PC-3 (cell line): ENCODE measurements around the gene DPH7. TPM values are rescaled to one million over a fixed set of nuclear protein-coding genes. Genes with fewer than 3 reads are reported as not detected.

Source experiments
- ATAC-seq: fragments of 200-7000 bp; cut with Tn5 transposase; 2 replicates; pipeline ENCODE4 v1.9.1; 2020; ENCODE audit warnings: mild to moderate bottlenecking, moderate library complexity
- BruUV-seq: library from RNA; stranded (reverse); fragments of 400-500 nt; replicated peaks from 2 replicates; lab custom pipeline; 2021; lab: Mats Ljungman, UMichigan
- CTCF ChIA-PET: fragments of 300-600 bp; sonication (Branson Sonifier 250); formaldehyde crosslinking; loops from one replicate; lab custom pipeline; 2022; ENCODE audit warnings: antibody characterized with exemption; lab: Charles Lee
- POLR2A ChIA-PET: fragments of 300-600 bp; sonication (Branson Sonifier 250); formaldehyde crosslinking; loops from one replicate; lab custom pipeline; 2022; ENCODE audit warnings: antibody characterized with exemption; ENCODE audit not compliant: unreplicated experiment; lab: Charles Lee
- DNase-seq: peaks from one replicate; pipeline ENCODE4 v3.0.0-alpha.2; 2015
- H2AFZ ChIP-seq: fragments of 300-600 bp; sonication (generic); 2 replicates; pipeline ENCODE4 v1.6.0; 2016; ENCODE audit warnings: antibody characterized with exemption, low read length
- H3F3A ChIP-seq: fragments of 300-600 bp; sonication (generic); one replicate; pipeline ENCODE4 v1.6.0; 2017; ENCODE audit warnings: antibody characterized with exemption, low read length, control low read depth, mild to moderate bottlenecking; ENCODE audit not compliant: unreplicated experiment
- H3K27ac ChIP-seq: fragments of 300-600 bp; sonication (generic); 2 replicates; pipeline ENCODE4 v1.5.1; 2016; ENCODE audit warnings: mild to moderate bottlenecking, low read length
- H3K27me3 ChIP-seq: fragments of 300-600 bp; sonication (generic); 2 replicates; pipeline ENCODE4 v1.6.1; 2016; ENCODE audit warnings: low read length, mixed read lengths
- H3K36me3 ChIP-seq: fragments of 300-600 bp; sonication (generic); 2 replicates; pipeline ENCODE4 v1.6.1; 2016; ENCODE audit warnings: low read depth, mixed run types, low read length, mixed read lengths
- H3K4me1 ChIP-seq: fragments of 300-600 bp; sonication (generic); 2 replicates; pipeline ENCODE4 v1.5.1; 2016; ENCODE audit warnings: low read length; ENCODE audit not compliant: insufficient read depth
- H3K4me2 ChIP-seq: fragments of 300-600 bp; sonication (generic); 2 replicates; pipeline ENCODE4 v1.6.0; 2016; ENCODE audit warnings: low read length
- H3K4me3 ChIP-seq: fragments of 300-600 bp; sonication (generic); 2 replicates; pipeline ENCODE4 v1.5.1; 2016; ENCODE audit warnings: mild to moderate bottlenecking, low read length, mixed read lengths
- H3K79me2 ChIP-seq: fragments of 300-600 bp; sonication (generic); 2 replicates; pipeline ENCODE4 v1.6.1; 2017; ENCODE audit warnings: low read length, mixed read lengths
- H3K9ac ChIP-seq: fragments of 300-600 bp; sonication (generic); 2 replicates; pipeline ENCODE4 v1.6.0; 2016; ENCODE audit warnings: mild to moderate bottlenecking, low read length
- H3K9me2 ChIP-seq: fragments of 300-600 bp; sonication (generic); replicated peaks from 2 replicates; pipeline ENCODE4 v1.6.1; 2016; ENCODE audit warnings: mixed run types, low read length, mixed read lengths
- H3K9me3 ChIP-seq: fragments of 300-600 bp; sonication (generic); 2 replicates; pipeline ENCODE4 v1.6.1; 2016; ENCODE audit warnings: low read length, mixed read lengths
- H4K20me1 ChIP-seq: fragments of 300-600 bp; sonication (generic); 2 replicates; pipeline ENCODE4 v1.6.1; 2016; ENCODE audit warnings: low read length, mixed read lengths
- CTCF ChIP-seq: fragments of 300-600 bp; sonication (generic); conservative IDR thresholded peaks from 2 replicates; pipeline ENCODE4 v1.5.1; 2017; ENCODE audit warnings: antibody characterized with exemption, low read depth, mild to moderate bottlenecking, low read length
- EZH2 ChIP-seq: fragments of 300-600 bp; sonication (generic); IDR thresholded peaks from one replicate; pipeline ENCODE4 v1.6.1; 2017; ENCODE audit warnings: antibody characterized with exemption, mild to moderate bottlenecking, low read length; ENCODE audit not compliant: unreplicated experiment
- EZH2phosphoT487 ChIP-seq: fragments of 300-600 bp; sonication (generic); IDR thresholded peaks from 2 replicates; pipeline ENCODE4 v1.6.1; 2018; ENCODE audit warnings: mild to moderate bottlenecking, antibody characterized with exemption, low read length, borderline replicate concordance
- intact Hi-C: fragments of 100-400 bp; cut with micrococcal nuclease; formaldehyde crosslinking; loops from 2 replicates; pipeline ENCODE4 v1.9.0; 2023
- total RNA-seq: library from RNA; depleted of rRNA; stranded (reverse); fragments of >200 nt; gene quantifications from 2 replicates; pipeline ENCODE4 v1.2.3, GENCODE V29; 2014

DPH7 gene
- total RNA-seq, 1 experiment from 2014 or later = 35.1 TPM

GRCh38 chr9:137621131-137621757 lies 42.5 kb upstream of the DPH7 start:
- no peak overlapping the region for H2AFZ ChIP-seq
- DNase-seq (peak; percentile 19), ATAC-seq (no peak)
- intact Hi-C loops = no loop called here
- ChIA-PET POLR2A (no interaction called here), CTCF (no interaction called here)
- no TSS peak for BruUV-seq
- no peak overlapping the region for H3K27ac ChIP-seq
- H3K9ac ChIP-seq = no peak overlapping the region
- H3K9me2 ChIP-seq = no peaks in the 10 kb centered on the region
- peak overlapping the region; percentile 96; the same call in 1 of the 2 replicates for H3K4me2 ChIP-seq
- peaks cover 91% of the 10 kb centered on the region for H3K79me2 ChIP-seq
- peak; percentile 45; the same call in 1 of the 2 replicates for TF ChIP-seq CTCF
- TF ChIP-seq EZH2phosphoT487 = no peak
- no peak for TF ChIP-seq EZH2
- no peaks in the 10 kb centered on the region for H3F3A ChIP-seq
- peaks cover 17% of the 10 kb centered on the region for H3K4me1 ChIP-seq
- no peaks in the 10 kb centered on the region for H3K9me3 ChIP-seq
- H3K27me3 ChIP-seq = no peaks in the 10 kb centered on the region
- 0 out of 2 replicates have a peak, but pooled peaks cover 3% of the 10 kb centered on the region for H4K20me1 ChIP-seq
- H3K36me3 ChIP-seq = no peaks in the 10 kb centered on the region
- H3K4me3 ChIP-seq = no peak overlapping the region

GRCh38 chr9:137620581-137620980 lies 41.9 kb upstream of the DPH7 start:
- ATAC-seq (no peak), DNase-seq (no peak)
- POLR2A ChIA-PET = no interaction called here
- intact Hi-C loops = no loop called here
- no TSS peak for BruUV-seq
- TF ChIP-seq CTCF (no peak), EZH2 (no peak), EZH2phosphoT487 (no peak)
- CTCF ChIA-PET = no interaction called here
- Histone ChIP-seq H3K36me3 (no peaks in the 10 kb centered on the region), H3K9me2 (no peaks in the 10 kb centered on the region), H3K9ac (no peak overlapping the region), H3K4me1 (peaks cover 17% of the 10 kb centered on the region), H3K79me2 (peaks cover 87% of the 10 kb centered on the region), H4K20me1 (0 out of 2 replicates have a peak, but pooled peaks cover 3% of the 10 kb centered on the region), H3F3A (no peaks in the 10 kb centered on the region), H3K9me3 (no peaks in the 10 kb centered on the region), H3K27ac (no peak overlapping the region), H3K27me3 (no peaks in the 10 kb centered on the region), H2AFZ (no peak overlapping the region), H3K4me2 (peak overlapping the region; percentile 96), H3K4me3 (no peak overlapping the region; the same call in none of the 2 replicates)

GRCh38 chr9:137620048-137620405 lies 41.3 kb upstream of the DPH7 start:
- H3K36me3 ChIP-seq = no peaks in the 10 kb centered on the region; the same call in 1 of the 2 replicates
- H3K27ac ChIP-seq = peak overlapping the region; percentile 65; the same call in 1 of the 2 replicates
- CTCF ChIA-PET = no interaction called here

More at GRCh38 chr9:137620048-137620405, 41.3 kb upstream of the DPH7 start:
- Histone ChIP-seq H4K20me1 (0 out of 2 replicates have a peak, but pooled peaks cover 3% of the 10 kb centered on the region), H3K9ac (peak overlapping the region; percentile 80), H3K4me2 (peak overlapping the region; percentile 96), H3K79me2 (peaks cover 81% of the 10 kb centered on the region), H3K4me1 (peaks cover 17% of the 10 kb centered on the region), H3F3A (no peaks in the 10 kb centered on the region), H3K9me3 (no peaks in the 10 kb centered on the region), H3K9me2 (no peaks in the 10 kb centered on the region), H2AFZ (no peak overlapping the region), H3K4me3 (peak overlapping the region; percentile 77), H3K27me3 (no peaks in the 10 kb centered on the region)
- DNase-seq (no peak), ATAC-seq (no peak)
- BruUV-seq = TSS peak; percentile 52
- intact Hi-C loops = no loop called here
- TF ChIP-seq CTCF (no peak), EZH2 (no peak), EZH2phosphoT487 (no peak)
- POLR2A ChIA-PET = no interaction called here
